Pancreas (tissue), 10 donors: ENCODE data around the gene ACE2. TPM values are rescaled to one million over a fixed set of nuclear protein-coding genes. Genes with fewer than 3 reads are reported as not detected.

Experiments
- ATAC-seq, 4 donors: fragments of 200-7000 bp; cut with Tn5 transposase; one replicate each; pipeline versions ENCODE4 v1.8.0 to v1.9.1; 2020; ENCODE audit warnings: mild to moderate bottlenecking in 4 of 4, moderate library complexity in 4 of 4
- DNase-seq, 6 donors: peaks; one replicate each; pipeline ENCODE4 v3.0.0-alpha.2; 2020
- FAIRE-seq: peaks from 2 replicates; lab custom pipeline; 2012; peaks lifted over from hg19 to GRCh38; lab: Jason Lieb, UNC
- H3K27ac ChIP-seq, 4 donors: fragments of 200-600 bp; sonication (generic); 1 replicate in 3 of 4; 2 replicates in 1 of 4; pipeline versions ENCODE4 v1.5.0 to v1.8.0; 2020
- H3K27me3 ChIP-seq, 4 donors: fragments of 200-600 bp; one replicate each; pipeline ENCODE4 v1.8.0; 2021
- H3K36me3 ChIP-seq, 3 donors: fragments of 200-600 bp; sonication (generic) in 1 of 3; one replicate each; pipeline versions ENCODE4 v1.5.0 to v1.8.0; 2020 to 2021
- H3K4me1 ChIP-seq, 3 donors: fragments of 200-600 bp; one replicate each; pipeline ENCODE4 v1.8.0; 2021
- H3K4me3 ChIP-seq, 4 donors: fragments of 200-600 bp; sonication (generic) in 2 of 4; one replicate each; pipeline versions ENCODE4 v1.5.0 to v1.8.0; 2020 to 2021
- H3K9me3 ChIP-seq, 4 donors: fragments of 200-600 bp; one replicate each; pipeline ENCODE4 v1.8.0; 2021
- CTCF ChIP-seq, 4 donors: fragments of 200-600 bp; sonication (generic) in 3 of 4; IDR thresholded peaks; one replicate each; pipeline versions ENCODE4 v1.5.0 to v1.8.0; 2021; ENCODE audit warnings: antibody characterized with exemption in 4 of 4
- WGBS, 2 donors: extraction: QIAGEN DNeasy Blood & Tissue Kit; methylation state at CpG; one replicate each; pipeline ENCODE4 v1.1.7; 2013; 5-methylcytosine and 5-hydroxymethylcytosine counted together
- intact Hi-C, 3 donors: fragments of 100-400 bp; cut with DNase I; formaldehyde crosslinking; loops; one replicate each; pipeline versions ENCODE4 v1.11.1 to v1.14.2; 2022
- polyA plus RNA-seq, 2 donors: library from polyadenylated mRNA; stranded (reverse); fragments of 200-250 nt; gene quantifications; one replicate each; pipeline ENCODE4 v1.2.3, GENCODE V29; 2013
- total RNA-seq, 6 donors: library from RNA; stranded (reverse); fragmentation: NEBNext Ultra II Directional in 4 of 6; extraction: Animal tissue kit (Norgen Biotek cat#: 25700) in 4 of 6; gene quantifications; one replicate each; pipeline versions ENCODE4 v1.2.1 to v1.2.4, GENCODE V29; 2021 to 2023
- donor health status: healthy with polysubstance abuse.
- donor health status: DM: no; HTN: no; CAD: no; lungs with moderate emphysema.
- donor health status: DM: no; HTN: no; CAD: no.
- donor health status: control.
- donor health status: control.
- donor health status: Bipolar disorder and iron deficiency.
- donor health status: DM: yes; HTN: yes; CAD: no.
- donor health status: DM: no; HTN: no; CAD: no.
- donor health status: DM: no; HTN: no; CAD: no.
- donor health status: DM: yes; HTN: yes; CAD: no.

The ACE2 gene
- total and polyA plus RNA-seq, 8 donors = 0.49 to 3.4 (median 1.8) TPM

GRCh38 chrX:15564981-15565579 is 35.7 kb downstream of the ACE2 start:
- WGBS, 2 donors = 3 to 7% methylated on average over 5 of the region's 5 CpGs
- ATAC-seq = peak; percentile 89 to 99 (median 96)
- H3K9me3 ChIP-seq = no peaks in the 10 kb centered on the region
- H3K36me3 ChIP-seq = no peaks in the 10 kb centered on the region
- TF ChIP-seq CTCF (IDR thresholded peaks at IDR 0.05) = peak in 3 of 4 donors; percentile 8 to 30 (median 22)
- peak; percentile 22 to 63 (median 44) for DNase-seq
- H3K27ac ChIP-seq = no peak overlapping the region
- peaks cover 0 to 5% (median 1%) of the 10 kb centered on the region in 4 donors for H3K27me3 ChIP-seq
- no peak overlapping the region for H3K4me3 ChIP-seq
- intact Hi-C loops = no loop called here
- peaks cover 0 to 4% (median 0%) of the 10 kb centered on the region in 3 donors for H3K4me1 ChIP-seq
- peak; percentile 59 for FAIRE-seq

GRCh38 chrX:15563056-15563455 is 37.7 kb downstream of the ACE2 start:
- no peak for TF ChIP-seq CTCF (IDR thresholded peaks at IDR 0.05)
- DNase-seq = no peak
- intact Hi-C loops = no loop called here
- H3K4me1 ChIP-seq = peaks cover 0 to 2% (median 0%) of the 10 kb centered on the region in 3 donors
- no peaks in the 10 kb centered on the region for H3K36me3 ChIP-seq
- H3K4me3 ChIP-seq = no peak overlapping the region
- ATAC-seq = no peak
- peaks cover 0 to 6% (median 4%) of the 10 kb centered on the region in 4 donors for H3K27me3 ChIP-seq
- 49 to 63% methylated on average over 7 of the region's 7 CpGs for WGBS, 2 donors
- no peak for FAIRE-seq
- H3K27ac ChIP-seq = no peak overlapping the region
- H3K9me3 ChIP-seq = no peaks in the 10 kb centered on the region

- TF ChIP-seq CTCF (IDR thresholded peaks at IDR 0.05) = no peak
- no peak for ATAC-seq
- Histone ChIP-seq H3K4me1 (no peaks in the 10 kb centered on the region), H3K27me3 (peaks cover 0 to 6% (median 3%) of the 10 kb centered on the region in 4 donors), H3K36me3 (no peaks in the 10 kb centered on the region), H3K9me3 (no peaks in the 10 kb centered on the region), H3K27ac (no peak overlapping the region), H3K4me3 (no peak overlapping the region)
- 73 to 80% methylated on average over 3 of the region's 3 CpGs for WGBS, 2 donors
- DNase-seq = no peak
- intact Hi-C loops = no loop called here
- no peak for FAIRE-seq
These were observed 39.8 kb downstream of the ACE2 start for GRCh38 chrX:15560924-15561323.

- DNase-seq (no peak), ATAC-seq (no peak), FAIRE-seq (no peak)
- intact Hi-C loops = no loop called here
- TF ChIP-seq CTCF (IDR thresholded peaks at IDR 0.05) = no peak
- peaks cover 0 to 6% (median 1%) of the 10 kb centered on the region in 4 donors for H3K27me3 ChIP-seq
- H3K4me1 ChIP-seq = no peaks in the 10 kb centered on the region
- no peak overlapping the region for H3K4me3 ChIP-seq
- H3K27ac ChIP-seq = no peak overlapping the region
- no peaks in the 10 kb centered on the region for H3K9me3 ChIP-seq
- 78 to 85% methylated on average over 3 of the region's 3 CpGs for WGBS, 2 donors
- H3K36me3 ChIP-seq = no peaks in the 10 kb centered on the region
These were observed 41.5 kb downstream of the ACE2 start for GRCh38 chrX:15559227-15559626.
